HEK293T (cell line): ENCODE data around the gene APEX1.

Experiments used
- CTCF ChIA-PET: fragments of 350-600 bp; formaldehyde crosslinking; extraction: SDS; loops from one replicate; lab custom pipeline; 2021; ENCODE audit warnings: antibody characterized with exemption, inconsistent platforms; lab: Yijun Ruan, JAX
- POLR2A ChIA-PET: fragments of 350-600 bp; formaldehyde crosslinking; extraction: SDS; loops from one replicate; lab custom pipeline; 2020; ENCODE audit warnings: antibody characterized with exemption, inconsistent platforms; lab: Yijun Ruan, JAX
- DNase-seq: peaks from one replicate; pipeline ENCODE4 v3.0.0; 2012; ENCODE audit warnings: mixed read lengths; ENCODE audit errors: extremely low spot score
- ARNT ChIP-seq: fragments of 450-650 bp; IDR thresholded peaks from 2 replicates; pipeline ENCODE4 v1.6.1; 2017; ENCODE audit warnings: mild to moderate bottlenecking
- BHLHE40 ChIP-seq: fragments of 450-650 bp; IDR thresholded peaks from 2 replicates; pipeline ENCODE4 v1.6.1; 2016; ENCODE audit warnings: mild to moderate bottlenecking, moderate library complexity, borderline replicate concordance
- CTBP1 ChIP-seq: fragments of 450-650 bp; IDR thresholded peaks from 2 replicates; pipeline ENCODE4 v1.6.1; 2016; ENCODE audit warnings: borderline replicate concordance
- ELF4 ChIP-seq: fragments of 450-650 bp; IDR thresholded peaks from 2 replicates; pipeline ENCODE4 v1.6.1; 2017; ENCODE audit warnings: antibody characterized with exemption
- FOXA1 ChIP-seq: fragments of 450-650 bp; IDR thresholded peaks from 2 replicates; pipeline ENCODE4 v1.6.1; 2016; ENCODE audit warnings: mild to moderate bottlenecking
- FOXK2 ChIP-seq: fragments of 450-650 bp; IDR thresholded peaks from 2 replicates; pipeline ENCODE4 v1.6.1; 2016; ENCODE audit warnings: mild to moderate bottlenecking
- FOXM1 ChIP-seq: fragments of 450-650 bp; IDR thresholded peaks from 2 replicates; pipeline ENCODE4 v1.6.1; 2017; ENCODE audit warnings: mild to moderate bottlenecking, borderline replicate concordance
- HDGF ChIP-seq: fragments of 450-650 bp; IDR thresholded peaks from 2 replicates; pipeline ENCODE4 v1.6.1; 2017; ENCODE audit warnings: antibody characterized with exemption, borderline replicate concordance
- L3MBTL2 ChIP-seq: fragments of 450-650 bp; conservative IDR thresholded peaks from 2 replicates; pipeline ENCODE4 v1.6.1; 2016; ENCODE audit warnings: mild to moderate bottlenecking
- LEF1 ChIP-seq: fragments of 450-650 bp; IDR thresholded peaks from 2 replicates; pipeline ENCODE4 v1.6.1; 2017; ENCODE audit warnings: mild to moderate bottlenecking, borderline replicate concordance
- NFRKB ChIP-seq: fragments of 450-650 bp; IDR thresholded peaks from 2 replicates; pipeline ENCODE4 v1.6.1; 2016; ENCODE audit warnings: mild to moderate bottlenecking, moderate library complexity
- PKNOX1 ChIP-seq: fragments of 450-650 bp; IDR thresholded peaks from 2 replicates; pipeline ENCODE4 v1.6.1; 2016
- SP1 ChIP-seq: fragments of 450-650 bp; IDR thresholded peaks from 2 replicates; pipeline ENCODE4 v1.6.1; 2017
- SUZ12 ChIP-seq: fragments of 450-650 bp; IDR thresholded peaks from 2 replicates; pipeline ENCODE4 v1.6.1; 2016; ENCODE audit warnings: mild to moderate bottlenecking
- TARDBP ChIP-seq: fragments of 450-650 bp; IDR thresholded peaks from 2 replicates; pipeline ENCODE4 v1.6.1; 2016
- ZNF384 ChIP-seq: fragments of 450-650 bp; IDR thresholded peaks from 2 replicates; pipeline ENCODE4 v1.6.1; 2016

The APEX1 gene

GRCh38 chr14:20485900-20486299, 30.9 kb downstream of the APEX1 start:
- no peak for DNase-seq
- ChIA-PET POLR2A (interaction anchor here (1.0 kb wide), 1 partner anchor 197 kb away, joined by 3 read pairs; no protein-coding TSS in a partner anchor), CTCF (no interaction called here)
- TF ChIP-seq SUZ12 (no peak), SP1 (no peak), FOXA1 (no peak), TARDBP (no peak), HDGF (no peak), PKNOX1 (no peak), FOXM1 (no peak)

- CTCF ChIA-PET, result interaction anchor here (0.9 kb wide), 1 partner anchor 17 kb away, joined by 3 read pairs; no protein-coding TSS in a partner anchor
- no peak for DNase-seq
- POLR2A ChIA-PET, result no interaction called here
- TF ChIP-seq L3MBTL2 (no peak), BHLHE40 (no peak), HDGF (no peak), FOXM1 (no peak), PKNOX1 (no peak), FOXK2 (no peak), ELF4 (no peak), TARDBP (no peak), ZNF384 (no peak), LEF1 (no peak)
Observed at GRCh38 chr14:20486684-20487395, 31.8 kb downstream of the APEX1 start.

GRCh38 chr14:20487396-20487725, 32.3 kb downstream of the APEX1 start:
- DNase-seq, result no peak
- TF ChIP-seq FOXK2 (no peak), HDGF (no peak), FOXM1 (no peak), CTBP1 (no peak), ARNT (no peak), NFRKB (no peak), SUZ12 (no peak), SP1 (no peak), TARDBP (no peak), BHLHE40 (no peak), PKNOX1 (no peak), FOXA1 (no peak), ZNF384 (no peak), LEF1 (no peak), L3MBTL2 (no peak)
- POLR2A ChIA-PET, result no interaction called here
- CTCF ChIA-PET, result no interaction called here

- no peak for DNase-seq
- no peak for TF ChIP-seq SP1
- no peak for TF ChIP-seq FOXA1
- no peak for TF ChIP-seq ELF4
- TF ChIP-seq ZNF384, result no peak
- no peak for TF ChIP-seq LEF1
- no peak for TF ChIP-seq SUZ12
- TF ChIP-seq TARDBP, result no peak
- no peak for TF ChIP-seq NFRKB
- TF ChIP-seq CTBP1, result no peak
- no peak for TF ChIP-seq ARNT
- TF ChIP-seq FOXM1, result no peak
- TF ChIP-seq BHLHE40, result no peak
- no peak for TF ChIP-seq PKNOX1
- TF ChIP-seq HDGF, result no peak
- TF ChIP-seq FOXK2, result no peak
- no peak for TF ChIP-seq L3MBTL2
- CTCF ChIA-PET, result no interaction called here
- POLR2A ChIA-PET, result no interaction called here
Observed at GRCh38 chr14:20489093-20489994, 34.3 kb downstream of the APEX1 start.

- TF ChIP-seq SUZ12, result no peak
- no peak for TF ChIP-seq HDGF
- no peak for TF ChIP-seq LEF1
- no peak for TF ChIP-seq PKNOX1
- TF ChIP-seq FOXM1, result no peak
- TF ChIP-seq TARDBP, result no peak
- TF ChIP-seq ARNT, result no peak
- TF ChIP-seq L3MBTL2, result no peak
- TF ChIP-seq ZNF384, result no peak
- no peak for TF ChIP-seq ELF4
- no peak for TF ChIP-seq SP1
- TF ChIP-seq BHLHE40, result no peak
- TF ChIP-seq NFRKB, result no peak
- TF ChIP-seq CTBP1, result no peak
- no peak for TF ChIP-seq FOXK2
- TF ChIP-seq FOXA1, result no peak
- CTCF ChIA-PET, result no interaction called here
- no peak for DNase-seq
- POLR2A ChIA-PET, result interaction anchor here (0.7 kb wide), 1 partner anchor 21 kb away, joined by 3 read pairs; the partner anchor contains the start of gene PNP
Observed at GRCh38 chr14:20490563-20490962, 35.5 kb downstream of the APEX1 start.
